ENCODE results near the gene SYMPK.
"Not testable (repeated sequence)": the region's sequence is repeated elsewhere in the genome, so short reads cannot be mapped to it uniquely, and the experiment has no call there.

The SYMPK gene

GRCh38 chr19:45885556-45886426 is 22.8 kb upstream of the SYMPK start, which contains the start of gene IRF2BP1:
IRF2BP1 (minus strand) TSS chr19:45886141; CDS start chr19:45885774, 367 bp downstream.
- no peak for FAIRE-seq

GRCh38 chr19:45884682-45885555 is 22.0 kb upstream of the SYMPK start:
- no peak for FAIRE-seq

GRCh38 chr19:45883881-45884681 is 21.1 kb upstream of the SYMPK start:
- FAIRE-seq = no peak

- FAIRE-seq = no peak
Measured at GRCh38 chr19:45883586-45883880, 20.6 kb upstream of the SYMPK start.

GRCh38 chr19:45882652-45883585 is 20.0 kb upstream of the SYMPK start:
- no peak for FAIRE-seq

- no peak for FAIRE-seq
Measured at GRCh38 chr19:45881909-45882528, 19.1 kb upstream of the SYMPK start.

- FAIRE-seq = no peak
Measured at GRCh38 chr19:45881082-45881908, 18.3 kb upstream of the SYMPK start.

- no peak for FAIRE-seq
Measured at GRCh38 chr19:45879971-45880370, 17.0 kb upstream of the SYMPK start.

GRCh38 chr19:45879055-45879454 is 16.1 kb upstream of the SYMPK start:
- FAIRE-seq = no peak

GRCh38 chr19:45878043-45878794 is 15.3 kb upstream of the SYMPK start:
- no peak for FAIRE-seq

GRCh38 chr19:45876411-45877197 is 13.7 kb upstream of the SYMPK start:
- no peak for FAIRE-seq

- FAIRE-seq = no peak
Measured at GRCh38 chr19:45876161-45876410, 13.1 kb upstream of the SYMPK start.

- FAIRE-seq = no peak
Measured at GRCh38 chr19:45874620-45874966, 11.6 kb upstream of the SYMPK start.

- FAIRE-seq = no peak
Measured at GRCh38 chr19:45873219-45873772, 10.3 kb upstream of the SYMPK start.

GRCh38 chr19:45872095-45872919 is 9.4 kb upstream of the SYMPK start:
- FAIRE-seq = no peak

- no peak for FAIRE-seq
Measured at GRCh38 chr19:45870798-45871197, 7.9 kb upstream of the SYMPK start.

- not testable (repeated sequence) for FAIRE-seq
Measured at GRCh38 chr19:45867241-45867640, 4.3 kb upstream of the SYMPK start.
